Measurements from ENCODE around the gene PCLO. TPM values are rescaled to one million over a fixed set of nuclear protein-coding genes. Genes with fewer than 3 reads are reported as not detected.

PCLO gene
- total RNA-seq, 1 experiment from 2014 or later, result 2.3 TPM

DNA sequence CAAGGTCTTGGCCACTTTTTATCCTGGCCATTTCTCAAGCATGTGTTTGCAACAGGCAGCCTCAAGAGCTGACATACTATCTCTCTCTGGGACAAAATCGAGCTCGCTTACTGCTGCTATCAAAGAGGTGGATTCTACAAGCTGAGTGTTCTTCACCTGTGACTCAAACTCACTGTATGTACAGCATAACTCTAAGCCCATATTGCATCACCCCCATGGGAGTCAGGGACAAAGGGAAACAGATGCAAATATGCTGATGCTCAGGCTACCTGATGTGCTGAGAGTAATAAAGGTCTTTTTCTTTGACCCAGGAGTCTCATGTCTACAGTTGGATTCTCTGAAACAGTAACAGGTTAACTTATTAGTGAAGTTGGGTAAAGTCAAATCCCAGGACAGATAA lies 45.2 kb downstream of the PCLO start:
- intact Hi-C loops (cut with micrococcal nuclease), result no loop called here
- ChIA-PET POLR2A (no interaction called here), CTCF (interaction anchor here (0.7 kb wide), 2 partner anchors 156 to 346 kb away, joined by 3 to 4 read pairs; no protein-coding TSS in a partner anchor)
- Mint-ChIP-seq H3K27ac (ENCODE audit: low read depth, unreplicated experiment) (no peak overlapping the region), H3K4me3 (ENCODE audit: unreplicated experiment) (no peak overlapping the region), H3K9me3 (ENCODE audit: unreplicated experiment) (peaks cover 7% of the 10 kb centered on the region), H3K4me1 (ENCODE audit: insufficient read depth, unreplicated experiment) (peaks cover 6% of the 10 kb centered on the region), H3K27me3 (ENCODE audit: insufficient read depth, unreplicated experiment) (no peaks in the 10 kb centered on the region), H3K36me3 (ENCODE audit: insufficient read depth, unreplicated experiment) (no peaks in the 10 kb centered on the region)
- no TSS peak for BruUV-seq (replicated peaks)
- TF ChIP-seq, protein P1, sequence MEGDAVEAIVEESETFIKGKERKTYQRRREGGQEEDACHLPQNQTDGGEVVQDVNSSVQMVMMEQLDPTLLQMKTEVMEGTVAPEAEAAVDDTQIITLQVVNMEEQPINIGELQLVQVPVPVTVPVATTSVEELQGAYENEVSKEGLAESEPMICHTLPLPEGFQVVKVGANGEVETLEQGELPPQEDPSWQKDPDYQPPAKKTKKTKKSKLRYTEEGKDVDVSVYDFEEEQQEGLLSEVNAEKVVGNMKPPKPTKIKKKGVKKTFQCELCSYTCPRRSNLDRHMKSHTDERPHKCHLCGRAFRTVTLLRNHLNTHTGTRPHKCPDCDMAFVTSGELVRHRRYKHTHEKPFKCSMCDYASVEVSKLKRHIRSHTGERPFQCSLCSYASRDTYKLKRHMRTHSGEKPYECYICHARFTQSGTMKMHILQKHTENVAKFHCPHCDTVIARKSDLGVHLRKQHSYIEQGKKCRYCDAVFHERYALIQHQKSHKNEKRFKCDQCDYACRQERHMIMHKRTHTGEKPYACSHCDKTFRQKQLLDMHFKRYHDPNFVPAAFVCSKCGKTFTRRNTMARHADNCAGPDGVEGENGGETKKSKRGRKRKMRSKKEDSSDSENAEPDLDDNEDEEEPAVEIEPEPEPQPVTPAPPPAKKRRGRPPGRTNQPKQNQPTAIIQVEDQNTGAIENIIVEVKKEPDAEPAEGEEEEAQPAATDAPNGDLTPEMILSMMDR (IDR thresholded peaks at IDR 0.05; ENCODE audit: unreplicated experiment), result no peak
- no peak for DNase-seq (ENCODE audit: unreplicated experiment)

DNA sequence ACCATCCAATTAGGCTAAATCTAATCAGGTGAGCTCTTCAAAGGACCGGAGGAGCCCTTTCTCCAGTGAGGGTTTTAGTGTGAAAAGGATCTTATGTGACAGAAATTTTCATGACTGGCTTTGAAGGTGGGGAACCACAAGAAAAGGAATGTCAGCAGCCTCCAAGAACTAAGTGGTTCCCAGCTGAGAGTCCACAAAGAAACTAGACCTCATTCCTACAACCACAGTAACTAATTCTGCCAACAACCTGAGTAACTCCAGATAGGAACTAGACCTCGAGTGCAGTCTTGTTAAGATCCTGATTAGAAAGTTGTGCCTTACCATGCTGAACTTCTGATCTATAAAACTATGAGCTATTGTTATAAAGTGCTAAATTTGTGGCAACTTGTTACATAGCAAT lies 51.3 kb downstream of the PCLO start:
- no peak overlapping the region for H3K4me3 Mint-ChIP-seq (ENCODE audit: unreplicated experiment)
- DNase-seq (ENCODE audit: unreplicated experiment), result no peak
- CTCF ChIA-PET, result no interaction called here
- H3K27ac Mint-ChIP-seq (ENCODE audit: low read depth, unreplicated experiment), result no peak overlapping the region
- intact Hi-C loops (cut with micrococcal nuclease), result no loop called here
- TF ChIP-seq, protein P1 (IDR thresholded peaks at IDR 0.05; ENCODE audit: unreplicated experiment), result no peak
- no peaks in the 10 kb centered on the region for H3K4me1 Mint-ChIP-seq (ENCODE audit: insufficient read depth, unreplicated experiment)
- BruUV-seq (replicated peaks), result no TSS peak
- no peaks in the 10 kb centered on the region for H3K36me3 Mint-ChIP-seq (ENCODE audit: insufficient read depth, unreplicated experiment)
- no peaks in the 10 kb centered on the region for H3K27me3 Mint-ChIP-seq (ENCODE audit: insufficient read depth, unreplicated experiment)
- no peaks in the 10 kb centered on the region for H3K9me3 Mint-ChIP-seq (ENCODE audit: unreplicated experiment)
- POLR2A ChIA-PET, result no interaction called here

DNA sequence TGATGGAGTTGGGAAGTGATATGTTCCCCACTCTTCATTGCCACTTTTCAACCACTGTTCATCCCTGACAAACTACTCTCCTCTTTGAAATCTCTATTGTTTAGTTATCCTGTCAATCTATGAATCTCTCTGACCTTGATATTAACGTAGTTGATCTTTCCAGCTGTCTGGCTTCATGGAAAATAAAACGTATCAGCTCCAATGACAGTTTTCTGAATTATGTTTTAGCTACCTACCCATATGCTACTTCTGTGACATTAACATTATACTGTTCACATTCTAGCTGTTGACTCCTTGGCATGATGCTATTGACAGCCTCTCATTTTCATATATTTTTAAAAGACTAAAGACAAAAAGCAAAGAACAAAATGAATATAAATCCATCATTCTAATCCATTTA lies 53.3 kb downstream of the PCLO start:
- ChIA-PET CTCF (no interaction called here), POLR2A (no interaction called here)
- no peak for DNase-seq (ENCODE audit: unreplicated experiment)
- H3K9me3 Mint-ChIP-seq (ENCODE audit: unreplicated experiment), result no peaks in the 10 kb centered on the region
- intact Hi-C loops (cut with micrococcal nuclease), result no loop called here
- no peaks in the 10 kb centered on the region for H3K27me3 Mint-ChIP-seq (ENCODE audit: insufficient read depth, unreplicated experiment)
- H3K27ac Mint-ChIP-seq (ENCODE audit: low read depth, unreplicated experiment), result no peak overlapping the region
- no peaks in the 10 kb centered on the region for H3K36me3 Mint-ChIP-seq (ENCODE audit: insufficient read depth, unreplicated experiment)
- TF ChIP-seq, protein P1 (IDR thresholded peaks at IDR 0.05; ENCODE audit: unreplicated experiment), result no peak
- BruUV-seq (replicated peaks), result no TSS peak
- no peaks in the 10 kb centered on the region for H3K4me1 Mint-ChIP-seq (ENCODE audit: insufficient read depth, unreplicated experiment)
- H3K4me3 Mint-ChIP-seq (ENCODE audit: unreplicated experiment), result no peak overlapping the region

DNA sequence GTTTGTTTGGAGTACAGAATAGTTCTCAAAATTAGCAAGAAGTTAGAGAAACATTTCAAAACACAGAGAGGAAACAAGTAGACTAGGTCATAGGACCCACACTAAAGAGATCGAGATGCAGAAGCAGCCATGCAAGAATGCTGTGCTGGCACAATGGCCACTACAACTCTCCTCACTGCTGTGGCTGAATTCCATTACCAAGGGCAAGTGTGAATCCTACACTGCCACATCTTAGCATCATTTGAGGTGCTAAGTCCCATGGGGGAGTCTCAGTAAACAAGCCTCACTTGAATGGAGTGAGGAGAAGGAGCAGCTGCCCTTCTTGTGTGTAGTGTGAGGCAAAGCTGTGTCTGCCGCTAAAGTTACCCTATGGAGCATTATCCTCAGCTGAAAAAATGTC lies 56.7 kb downstream of the PCLO start:
- Mint-ChIP-seq H3K4me3 (ENCODE audit: unreplicated experiment) (no peak overlapping the region), H3K36me3 (ENCODE audit: insufficient read depth, unreplicated experiment) (no peaks in the 10 kb centered on the region), H3K27ac (ENCODE audit: low read depth, unreplicated experiment) (no peak overlapping the region), H3K4me1 (ENCODE audit: insufficient read depth, unreplicated experiment) (no peaks in the 10 kb centered on the region), H3K27me3 (ENCODE audit: insufficient read depth, unreplicated experiment) (no peaks in the 10 kb centered on the region), H3K9me3 (ENCODE audit: unreplicated experiment) (no peaks in the 10 kb centered on the region)
- no peak for DNase-seq (ENCODE audit: unreplicated experiment)
- BruUV-seq (replicated peaks), result no TSS peak
- ChIA-PET CTCF (interaction anchor here (0.9 kb wide), 1 partner anchor 20 kb away, joined by 3 read pairs; no protein-coding TSS in a partner anchor), POLR2A (no interaction called here)
- TF ChIP-seq, protein P1 (IDR thresholded peaks at IDR 0.05; ENCODE audit: unreplicated experiment), result no peak
- intact Hi-C loops (cut with micrococcal nuclease), result no loop called here

Data from MCF 10A (cell line).